ENCODE results near the gene MTHFD1L. TPM values are rescaled to one million over a fixed set of nuclear protein-coding genes. Genes with fewer than 3 reads are reported as not detected.

The MTHFD1L gene
- total and polyA plus RNA-seq, 2 donors (not counting 3 experiments of a cell fraction or from before 2014, with no cell fraction given): 40.2 to 120 TPM

- Histone ChIP-seq H3K27me3 (ENCODE audit: control insufficient read depth in 2 of 2, insufficient read depth in 2 of 2, low read length in 2 of 2) (no peaks in the 10 kb centered on the region), H3K9me1 (replicated peaks; ENCODE audit: control insufficient read depth, extremely low read depth, insufficient read depth, low read length) (no peaks in the 10 kb centered on the region), H3K27ac (ENCODE audit: insufficient read depth, low read depth, low read length) (no peak overlapping the region), H3K9me3 (replicated peaks; ENCODE audit: control insufficient read depth, insufficient read depth, low read length) (no peaks in the 10 kb centered on the region), H3K4me1 (ENCODE audit: control insufficient read depth, extremely low read depth, insufficient read depth, low read length) (peaks cover 26% of the 10 kb centered on the region), H2AFZ (ENCODE audit: low read depth, low read length) (no peak overlapping the region), H4K20me1 (replicated peaks; ENCODE audit: control insufficient read depth, extremely low read depth, insufficient read depth, low read length) (no peaks in the 10 kb centered on the region), H3K79me2 (ENCODE audit: control insufficient read depth, insufficient read depth, low read length) (peaks cover 4% of the 10 kb centered on the region), H3K4me3 (replicated peaks in 1 of 3; ENCODE audit: insufficient read depth in 1 of 3, low read depth in 1 of 3, low read length in 3 of 3) (no peak overlapping the region), H3K4me2 (ENCODE audit: insufficient read depth, low read length) (no peak overlapping the region), H3K36me3 (ENCODE audit: control insufficient read depth in 2 of 2, extremely low read depth in 1 of 2, insufficient read depth in 2 of 2, low read length in 2 of 2) (peaks cover 2 to 15% of the 10 kb centered on the region in 2 experiments), H3K9ac (replicated peaks; ENCODE audit: extremely low read depth, insufficient read depth, low read length) (no peak overlapping the region)
- CTCF ChIA-PET: interaction anchor here (1.1 to 4.5 kb wide), 2 partner anchors 36 to 346 kb away, joined by 4 to 19 read pairs; no protein-coding TSS in a partner anchor
- TF ChIP-seq POLR2A (IDR thresholded peaks at IDR 0.05; ENCODE audit: low read depth, low read length) (no peak), EZH2 (IDR thresholded peaks at IDR 0.05; ENCODE audit: borderline replicate concordance, low read depth, low read length, severe bottlenecking) (no peak), FOS (IDR thresholded peaks at IDR 0.05; ENCODE audit: borderline replicate concordance, insufficient read depth, low read length) (no peak), CTCF (IDR thresholded peaks at IDR 0.05; ENCODE audit: extremely low read depth in 1 of 2, insufficient read depth in 1 of 2, low read depth in 1 of 2, low read length in 2 of 2) (no peak), POLR2AphosphoS5 (IDR thresholded peaks at IDR 0.05; ENCODE audit: insufficient read depth, low read depth, low read length) (no peak), GATA2 (IDR thresholded peaks at IDR 0.05; ENCODE audit: insufficient read depth, insufficient read length, low read depth, low read length) (no peak), MAX (IDR thresholded peaks at IDR 0.05; ENCODE audit: insufficient read depth, insufficient read length) (no peak), JUN (IDR thresholded peaks at IDR 0.05; ENCODE audit: borderline replicate concordance, insufficient read depth, insufficient read length, low read depth) (no peak), MYC (IDR thresholded peaks at IDR 0.05; ENCODE audit: low read depth, low read length) (no peak)
- no peak for FAIRE-seq
- dilution Hi-C loops (cut with MboI; ENCODE audit: extremely low pct_ligation_motif_present, low sequenced_read_pairs): no loop called here
- POLR2A ChIA-PET: interaction anchor here (0.6 to 0.8 kb wide), 2 partner anchors 262 to 358 kb away, joined by 3 to 5 read pairs; no protein-coding TSS in a partner anchor
- BruUV-seq (replicated peaks): no TSS peak
- intact Hi-C loops (cut with micrococcal nuclease): no loop called here
- no peak for DNase-seq (ENCODE audit: low read depth, low spot score)
Measured at GRCh38 chr6:150978624-150979023, 113.1 kb downstream of the MTHFD1L start.
